Activated CD4-positive, alpha-beta T cell treated with anti-CD3 and anti-CD28 coated beads for 48 hours (primary cell): Measurements from ENCODE around the gene STX1A.
A peak's percentile ranks its signal among the peaks of the same experiment; 100 is the strongest.
"Not testable (repeated sequence)": the region's sequence is repeated elsewhere in the genome, so short reads cannot be mapped to it uniquely, and the experiment has no call there.

Source experiments
- DNase-seq: peaks from one replicate; pipeline ENCODE4 v3.0.0-alpha.2; 2020

Gene STX1A

GRCh38 chr7:73681031-73681430, 38.4 kb downstream of the STX1A start:
- DNase-seq, result no peak

GRCh38 chr7:73680501-73680900, 39.0 kb downstream of the STX1A start:
- no peak for DNase-seq

DNA sequence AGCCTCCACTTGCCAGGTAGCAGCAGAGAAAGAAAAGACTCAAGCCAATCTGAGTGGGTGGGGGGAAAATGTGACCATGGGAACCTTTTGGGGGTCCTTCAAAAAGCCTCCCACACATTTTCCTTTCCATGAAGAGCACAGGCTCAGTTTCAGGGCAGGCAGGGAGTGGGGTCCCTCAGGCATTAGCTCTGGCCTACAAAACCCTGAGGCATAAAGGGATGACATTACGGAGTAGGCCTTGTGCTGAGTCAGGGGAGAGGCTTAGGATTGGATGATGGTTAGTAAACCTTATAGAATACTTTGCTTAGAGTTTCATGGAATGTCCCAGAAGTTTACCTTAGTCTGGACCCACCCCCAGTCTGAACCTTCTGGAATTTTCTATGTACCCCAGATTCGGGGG, 39.8 kb downstream of the STX1A start:
- no peak for DNase-seq

- DNase-seq, result no peak
Measured at GRCh38 chr7:73678862-73679261, 40.6 kb downstream of the STX1A start.

DNA sequence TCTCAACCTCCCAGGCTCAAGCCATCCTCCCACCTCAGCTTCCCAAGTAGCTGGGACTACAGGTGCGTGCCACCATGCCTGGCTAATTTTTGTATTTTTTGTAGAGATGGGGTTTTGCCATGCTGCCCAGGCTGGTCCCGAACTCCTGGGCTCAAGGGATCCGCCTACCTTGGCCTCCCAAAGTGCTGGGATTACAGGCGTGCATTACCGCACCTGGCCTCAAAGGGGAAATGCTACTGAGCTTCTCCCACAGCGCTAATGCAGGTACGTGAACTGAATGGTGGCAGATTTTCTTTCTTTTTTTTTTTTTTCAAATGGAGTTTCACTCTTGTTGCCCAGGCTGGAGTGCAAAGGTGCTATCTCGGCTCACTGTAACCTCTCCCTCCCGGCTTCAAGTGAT, 43.4 kb downstream of the STX1A start:
- not testable (repeated sequence) for DNase-seq

GRCh38 chr7:73674468-73675124, 44.9 kb downstream of the STX1A start:
- no peak for DNase-seq

DNA sequence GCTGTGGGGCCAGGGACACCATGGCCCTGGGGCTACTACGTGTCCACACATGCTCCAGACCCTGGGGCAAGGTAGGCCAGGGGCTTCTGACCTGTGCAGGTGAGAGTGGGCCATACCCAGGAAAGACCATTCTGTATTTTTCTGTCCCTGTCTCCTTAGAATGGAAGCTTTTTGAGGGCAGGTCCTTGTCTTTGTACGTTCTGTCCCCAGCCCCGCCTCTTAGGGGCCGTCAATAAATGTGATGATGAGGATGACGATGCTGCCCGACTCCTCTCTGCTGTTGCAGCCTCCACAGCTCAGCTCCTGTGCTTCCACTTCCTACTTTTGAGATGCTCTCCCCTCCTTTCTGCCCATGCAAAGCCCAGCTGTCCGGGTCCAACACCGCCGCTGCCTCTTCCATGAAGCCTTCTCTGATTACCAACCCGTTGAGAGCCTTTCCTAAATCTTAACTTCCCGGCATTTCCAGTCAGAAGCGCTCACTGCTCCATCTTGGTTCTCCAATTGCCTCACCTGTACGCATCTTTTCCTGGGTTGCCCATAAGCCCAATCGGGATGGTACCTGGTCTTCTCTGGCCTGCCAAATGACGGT, 47.5 kb downstream of the STX1A start:
- DNase-seq, result no peak

DNA sequence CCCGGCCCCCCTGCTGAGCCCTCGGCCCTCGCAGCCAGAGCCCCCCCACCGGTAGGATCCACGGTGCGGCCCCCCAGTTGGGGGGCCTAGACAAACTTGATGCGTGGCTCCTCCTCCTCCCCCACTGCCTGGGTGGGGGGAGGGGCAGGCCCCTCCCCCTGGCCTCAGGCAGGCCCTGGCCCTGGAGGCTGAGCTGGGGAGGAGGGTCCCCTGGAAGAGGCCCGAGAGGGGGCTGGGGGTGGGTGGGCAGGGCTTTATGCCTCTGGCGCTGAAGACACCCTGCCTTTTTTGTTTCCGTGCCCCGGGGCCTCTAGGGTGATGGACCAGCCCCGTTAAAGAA, 48.2 kb downstream of the STX1A start:
- DNase-seq, result no peak

GRCh38 chr7:73669858-73670385, 49.5 kb downstream of the STX1A start:
- DNase-seq, result no peak

DNA sequence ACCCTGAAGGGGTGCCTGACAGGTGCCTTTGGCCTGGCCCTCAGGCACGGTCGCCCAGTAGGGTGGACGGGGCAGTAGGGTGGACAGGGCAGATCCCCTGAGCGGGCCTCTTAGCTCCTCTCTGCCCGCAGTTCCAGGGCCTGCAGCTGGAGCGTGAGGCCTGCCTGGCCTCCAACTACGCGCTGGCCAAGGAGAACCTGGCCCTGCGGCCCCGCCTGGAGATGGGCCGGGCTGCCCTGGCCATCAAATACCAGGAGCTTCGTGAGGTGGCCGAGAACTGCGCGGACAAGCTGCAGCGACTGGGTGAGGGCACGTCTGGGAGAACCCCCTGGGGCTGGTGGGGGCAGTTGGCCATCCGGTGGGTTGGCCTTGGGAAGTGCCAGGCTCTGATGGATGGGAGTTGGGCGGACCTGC, 50.2 kb downstream of the STX1A start:
- DNase-seq, result no peak

- DNase-seq, result no peak
Measured at GRCh38 chr7:73668886-73669230, 50.6 kb downstream of the STX1A start.

DNA sequence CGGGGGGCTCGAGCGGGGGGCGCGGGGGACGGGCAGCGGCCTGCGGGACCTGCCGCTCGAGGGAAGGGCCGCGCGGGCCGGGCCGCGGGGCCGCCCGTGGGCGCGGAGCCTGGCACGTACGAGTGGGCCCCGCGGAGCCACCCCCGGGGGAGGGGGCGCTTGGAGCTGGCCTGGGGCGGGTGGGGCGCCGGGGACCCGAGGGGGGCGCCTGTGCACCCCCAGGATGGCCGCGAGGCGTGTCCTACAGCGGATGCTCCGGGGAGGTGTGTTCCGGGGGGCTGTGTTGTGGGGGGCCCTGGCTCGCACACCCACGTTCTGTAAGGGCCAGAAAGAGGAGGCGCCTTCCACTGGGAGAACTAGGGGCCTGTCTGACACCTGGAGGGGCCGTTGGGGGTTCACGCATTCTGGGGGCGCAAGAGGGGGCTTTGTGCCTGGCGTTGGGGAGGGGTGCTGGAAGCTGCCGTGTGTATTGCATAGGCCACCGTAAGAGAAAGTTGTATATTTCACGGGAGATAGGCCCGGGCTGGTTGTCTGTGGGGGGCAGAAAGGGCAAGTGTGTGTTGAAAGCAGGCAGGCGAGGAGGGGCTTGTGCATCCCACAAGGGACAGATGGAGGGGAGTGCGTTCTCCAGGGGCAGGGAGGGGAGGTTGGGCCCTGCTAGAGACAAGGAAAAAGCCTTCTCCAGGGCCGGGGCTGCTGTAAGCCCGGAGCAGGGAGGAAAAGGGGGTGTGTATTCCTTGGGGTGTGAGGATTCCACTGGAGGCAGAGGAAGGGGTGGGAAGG, 51.2 kb downstream of the STX1A start:
- no peak for DNase-seq

GRCh38 chr7:73667344-73668102, 51.9 kb downstream of the STX1A start, which contains the start of gene VPS37D:
Gene VPS37D (plus strand): TSS chr7:73667831. CDS start chr7:73667959, 128 bp downstream.
- peak; percentile 94 for DNase-seq

DNA sequence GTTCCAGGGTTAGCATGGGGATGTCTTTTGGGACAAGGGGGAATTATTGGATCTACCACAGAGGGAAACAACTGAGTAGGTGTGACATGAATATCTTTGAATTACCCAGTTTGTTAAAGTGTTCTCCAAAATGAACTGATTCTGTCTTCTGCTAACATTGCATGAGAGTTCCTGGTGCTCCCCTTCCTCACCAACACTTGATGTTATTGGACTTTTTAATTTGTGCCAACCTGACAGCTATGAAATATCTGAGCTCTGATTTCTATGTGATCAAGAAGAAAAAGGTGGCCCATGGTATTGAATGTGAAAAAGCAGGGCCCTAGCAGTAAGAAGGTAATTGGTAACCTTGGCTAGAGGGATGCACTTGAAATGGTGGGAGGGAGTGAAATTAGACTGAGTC, 56.4 kb downstream of the STX1A start:
- no peak for DNase-seq

GRCh38 chr7:73660594-73660993, 58.9 kb downstream of the STX1A start:
- DNase-seq, result not testable (repeated sequence)

DNA sequence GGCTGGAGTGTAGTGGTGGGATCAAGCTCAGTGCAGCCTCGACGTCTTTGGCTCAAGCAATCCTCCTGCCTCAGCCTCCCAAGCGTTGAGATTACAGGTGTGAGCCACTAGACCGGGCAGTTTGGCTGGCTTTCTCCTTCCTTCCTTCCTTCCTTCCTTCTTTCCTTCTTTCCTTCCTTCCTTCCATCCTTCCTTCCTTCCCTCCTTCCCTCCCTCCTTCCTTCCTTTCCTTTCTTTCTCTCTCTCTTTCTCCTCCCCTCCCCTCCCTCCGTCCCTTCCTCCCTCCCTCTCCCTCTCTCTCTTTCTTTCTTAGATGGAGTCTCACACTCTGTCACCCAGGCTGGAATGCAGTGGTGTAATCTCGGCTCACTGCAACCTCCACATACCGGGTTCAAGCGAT, 59.5 kb downstream of the STX1A start:
- no peak for DNase-seq

- DNase-seq, result not testable (repeated sequence)
Measured at GRCh38 chr7:73655309-73655708, 64.2 kb downstream of the STX1A start.

DNA sequence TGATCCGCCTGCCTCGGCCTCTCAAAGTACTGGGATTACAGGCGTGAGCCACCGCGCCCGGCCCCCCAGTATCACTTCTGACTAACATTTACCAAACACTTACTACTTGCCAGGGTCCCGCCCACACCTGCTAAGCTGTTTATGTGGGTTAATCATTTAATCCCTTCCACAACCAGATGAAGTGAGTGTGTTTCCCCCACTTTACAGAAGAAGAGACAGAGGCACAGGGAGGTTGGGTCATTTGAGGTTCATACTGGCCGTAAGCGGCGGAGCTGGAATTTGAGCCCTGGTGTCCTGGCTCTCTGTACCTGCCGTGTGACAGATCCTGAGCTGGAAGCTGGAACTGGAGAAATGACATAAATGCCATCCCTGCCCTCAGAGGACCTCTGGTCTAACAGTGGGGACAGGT, 66.9 kb downstream of the STX1A start:
- DNase-seq, result no peak

DNA sequence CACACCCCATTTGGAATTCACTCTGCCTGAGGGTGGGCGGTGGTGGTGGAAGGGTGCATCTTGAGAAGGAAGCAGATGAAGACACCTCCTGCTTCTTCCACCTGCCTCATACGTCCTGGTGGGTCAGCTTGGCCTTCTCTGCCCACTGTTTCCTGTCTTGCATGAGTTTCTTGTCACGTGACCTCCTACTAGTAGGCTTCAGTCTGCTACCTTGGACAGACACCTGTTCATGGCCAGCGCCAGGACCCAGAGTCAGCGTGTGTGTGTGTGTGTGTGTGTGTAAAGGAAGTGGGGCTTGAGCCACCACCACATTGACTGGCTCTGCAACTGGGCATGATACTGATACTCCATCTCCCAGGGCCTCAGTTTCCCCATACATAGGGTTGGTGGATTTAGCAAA, 68.9 kb downstream of the STX1A start:
- DNase-seq, result no peak

DNA sequence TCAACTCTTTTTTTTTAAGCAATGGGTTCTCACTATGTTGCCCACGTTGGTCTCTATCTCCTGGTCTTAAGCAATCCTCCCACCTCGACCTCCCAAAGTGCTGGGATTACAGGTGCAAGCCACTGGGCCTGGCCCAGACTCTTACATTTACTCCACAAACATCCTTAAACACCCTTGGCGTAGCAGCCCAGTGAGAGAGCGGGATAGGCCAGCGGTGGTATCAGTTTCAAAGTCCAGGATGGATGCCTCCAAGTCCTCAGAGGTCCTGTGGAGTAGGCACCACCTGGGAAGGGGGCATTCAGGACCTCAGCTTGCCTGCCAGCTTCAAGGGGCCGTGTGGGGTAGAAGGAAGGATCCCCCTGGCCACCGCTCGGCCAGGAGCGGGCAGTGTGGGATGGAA, 69.9 kb downstream of the STX1A start:
- no peak for DNase-seq
